GM19023 (cell line): ENCODE results near the gene THSD7B.
"Not testable (repeated sequence)": the region's sequence is repeated elsewhere in the genome, so short reads cannot be mapped to it uniquely, and the experiment has no call there.

Experiments
- ATAC-seq: cut with Tn5 transposase; IDR thresholded peaks from one replicate; pipeline ENCODE4 v1.9.1; 2021; ENCODE audit warnings: mild to moderate bottlenecking, moderate library complexity; ENCODE audit not compliant: unreplicated experiment

THSD7B gene

DNA sequence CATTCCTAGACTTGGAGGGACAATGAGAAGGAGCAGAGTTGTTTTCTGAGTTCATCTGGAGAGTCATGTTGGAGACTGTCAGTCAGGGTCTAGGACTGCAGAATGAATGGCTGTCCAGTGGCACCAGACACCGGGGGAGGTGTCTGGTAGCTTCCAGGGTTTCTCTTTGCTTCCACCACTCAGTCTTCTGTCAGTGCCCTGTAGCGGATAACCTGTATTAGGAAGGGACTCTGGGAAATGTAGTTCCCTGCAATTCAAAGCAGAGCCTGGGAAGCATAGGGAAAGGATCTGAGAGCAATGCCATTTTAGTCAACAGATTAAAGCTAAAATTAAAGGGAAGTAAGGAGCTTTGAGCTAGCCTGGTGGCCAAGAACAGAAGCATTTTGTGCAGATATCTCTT lies 257.9 kb downstream of the THSD7B start:
- ATAC-seq = no peak

DNA sequence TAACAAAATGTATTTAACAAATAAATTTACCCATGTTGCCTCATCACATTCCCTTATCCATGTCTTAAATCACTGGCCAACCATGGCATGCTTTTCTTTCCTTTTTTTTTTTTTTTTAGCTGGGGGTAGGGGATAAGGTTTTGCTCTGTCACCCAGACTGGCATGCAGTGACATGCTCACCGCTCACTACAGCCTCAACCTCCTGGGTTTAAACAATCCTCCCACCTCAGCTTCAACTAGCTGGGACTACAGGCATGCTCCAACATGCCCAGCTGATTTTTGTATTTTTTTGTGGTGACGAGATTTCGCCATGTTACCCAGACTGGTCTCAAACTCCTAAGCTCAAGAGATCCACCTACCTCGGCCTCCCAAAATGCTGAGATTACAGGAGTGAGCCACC lies 266.4 kb downstream of the THSD7B start:
- ATAC-seq = no peak

DNA sequence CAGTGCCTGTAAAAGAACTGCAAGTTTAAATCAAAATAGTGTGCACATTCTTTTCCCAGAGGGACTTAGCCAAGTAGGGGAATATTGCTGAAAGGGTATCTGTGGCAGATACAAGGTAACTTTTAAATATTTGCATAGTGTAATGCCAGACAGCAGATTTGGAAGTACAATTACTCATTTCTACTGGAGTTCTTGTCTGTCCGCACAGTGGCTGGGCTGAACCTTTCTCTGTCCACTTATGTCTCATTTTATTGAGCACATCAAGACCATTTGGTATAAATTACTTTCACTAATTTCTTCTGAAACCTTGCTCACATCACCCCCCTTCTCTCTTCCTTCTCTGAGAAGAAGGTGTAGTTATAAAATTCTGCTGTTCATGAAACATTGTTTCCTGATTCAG lies 271.3 kb downstream of the THSD7B start:
- ATAC-seq = no peak

DNA sequence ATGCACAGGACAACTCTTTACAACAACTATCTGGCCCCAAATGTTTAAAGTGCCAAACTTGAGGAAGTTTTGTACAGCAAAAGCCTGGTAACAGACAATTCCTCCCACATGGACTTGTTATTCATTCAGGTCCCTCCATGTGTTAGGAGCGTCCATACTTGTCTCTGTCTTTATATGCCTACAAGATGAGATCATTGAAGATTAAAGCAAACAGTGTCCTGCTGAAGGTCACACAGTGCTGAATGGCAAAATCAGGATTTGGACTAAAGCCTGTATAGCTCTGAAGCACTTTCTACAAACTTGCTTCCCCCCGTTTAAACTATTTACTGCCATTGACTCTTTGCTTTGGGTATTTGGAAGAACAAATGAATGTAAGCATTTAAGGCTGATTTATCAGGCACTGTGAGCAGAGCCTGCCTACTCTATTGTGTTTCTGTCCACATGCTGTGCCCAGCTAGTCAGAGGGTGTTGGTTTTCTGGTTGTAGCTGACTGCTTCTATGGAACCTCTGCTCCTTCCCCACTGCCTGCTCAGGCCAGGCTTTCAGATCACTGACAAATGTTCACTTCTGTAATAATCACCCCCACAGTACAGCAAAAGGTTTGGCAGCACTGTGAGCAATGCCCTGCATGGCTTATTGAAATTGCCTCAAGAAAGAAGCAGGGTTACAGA lies 274.3 kb downstream of the THSD7B start:
- no peak for ATAC-seq

DNA sequence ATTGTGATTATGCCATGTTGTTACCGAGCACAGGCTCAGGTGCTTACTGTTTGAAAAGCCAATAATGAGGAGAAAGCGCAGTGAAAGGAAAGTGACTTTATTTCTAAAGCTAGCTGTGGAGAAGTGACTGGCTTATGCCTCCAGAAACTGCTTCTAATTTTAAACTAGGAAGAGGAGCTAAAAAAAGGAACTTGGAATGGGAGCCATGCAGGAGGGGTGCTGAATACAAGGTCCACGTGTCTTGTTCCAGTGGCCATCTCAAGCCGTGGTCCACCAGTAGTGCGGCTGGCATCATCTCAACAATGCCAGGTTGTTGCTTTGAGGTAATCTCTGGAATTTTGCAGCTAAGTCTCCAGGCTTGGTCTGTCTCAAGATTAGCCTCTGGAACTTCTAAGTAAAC lies 282.0 kb downstream of the THSD7B start:
- ATAC-seq = no peak

DNA sequence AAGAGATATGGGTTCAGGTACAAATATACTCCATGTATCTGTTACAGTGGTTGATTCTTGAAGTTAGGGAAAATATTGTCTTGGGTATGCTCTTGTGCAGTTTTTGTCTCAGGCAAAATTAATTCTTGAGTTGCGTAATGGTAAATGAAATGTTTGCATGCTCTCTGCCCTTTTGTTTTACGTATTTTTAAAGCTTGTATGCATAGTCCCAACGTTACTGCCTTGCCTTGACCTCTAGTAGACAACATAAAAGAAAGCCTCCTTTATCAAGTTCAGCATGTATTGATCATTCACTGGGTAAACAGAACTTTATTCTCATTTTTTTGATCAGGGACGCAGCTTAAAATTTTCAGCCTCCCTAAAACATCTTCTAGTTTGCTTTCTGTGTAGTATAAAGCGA lies 283.1 kb downstream of the THSD7B start:
- no peak for ATAC-seq

DNA sequence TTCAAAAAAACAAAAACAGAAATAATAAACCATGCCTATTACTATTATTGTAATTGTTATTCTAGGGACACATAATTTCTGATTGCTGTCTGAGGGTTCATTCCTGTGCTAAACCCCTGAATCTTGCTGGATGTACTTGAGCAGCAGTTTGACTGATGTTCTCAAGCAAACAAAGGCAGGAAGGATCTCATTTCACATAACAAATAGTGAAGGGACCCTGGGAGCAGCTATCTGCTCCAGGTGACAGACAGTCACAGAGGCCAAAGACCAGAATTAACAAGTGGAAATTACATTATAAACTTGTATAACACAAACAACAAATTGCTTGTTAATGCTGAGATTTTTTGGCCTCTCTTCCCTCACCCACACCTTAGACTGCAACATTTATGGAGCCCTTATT lies 284.2 kb downstream of the THSD7B start:
- ATAC-seq = no peak

DNA sequence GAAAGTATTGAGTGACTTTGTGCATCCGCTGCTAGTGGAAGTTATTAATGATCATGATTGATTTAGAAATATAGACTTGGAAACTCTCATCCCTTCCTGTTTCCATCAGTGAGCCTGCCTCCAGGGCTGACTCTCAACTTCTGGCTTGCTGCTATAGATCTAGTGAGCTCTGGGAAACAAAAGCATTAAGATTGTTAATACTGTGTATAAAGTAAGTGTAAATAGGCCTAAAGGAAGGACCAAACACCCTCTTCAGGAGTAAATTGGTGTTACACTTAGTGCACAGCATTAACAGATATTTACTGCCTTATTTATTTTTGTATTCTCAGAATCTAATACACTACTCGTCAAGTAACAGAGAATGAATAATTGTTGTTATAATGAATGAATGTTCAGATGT lies 285.6 kb downstream of the THSD7B start:
- ATAC-seq = no peak

DNA sequence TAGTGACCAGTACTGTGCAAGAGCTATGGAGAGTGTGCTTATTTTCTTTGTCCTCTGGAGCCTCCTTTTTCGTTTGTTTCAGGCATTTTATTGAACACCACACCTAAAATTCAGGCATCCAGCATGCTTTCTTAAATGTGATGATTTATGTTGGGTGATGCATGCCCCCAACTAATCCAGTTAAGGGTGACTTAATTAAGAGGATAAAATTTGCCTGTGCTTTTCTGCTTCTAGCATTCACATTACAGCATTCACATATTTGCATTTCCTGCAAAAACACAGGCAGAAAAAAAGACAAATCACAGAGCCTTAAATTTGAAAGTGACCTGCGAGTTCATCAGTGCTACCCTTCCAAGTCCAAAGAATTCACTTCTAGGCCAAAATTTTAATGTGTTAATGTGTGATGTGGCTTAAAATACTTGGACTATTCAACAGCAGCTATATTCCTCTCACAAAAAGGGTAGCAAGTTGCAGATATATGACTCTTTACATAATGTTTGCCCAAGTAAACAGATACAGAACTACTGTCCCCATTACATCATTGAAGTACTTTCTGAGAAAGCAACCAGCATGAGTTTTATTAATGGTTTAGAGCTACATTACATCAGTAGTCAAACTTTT lies 286.5 kb downstream of the THSD7B start:
- no peak for ATAC-seq

DNA sequence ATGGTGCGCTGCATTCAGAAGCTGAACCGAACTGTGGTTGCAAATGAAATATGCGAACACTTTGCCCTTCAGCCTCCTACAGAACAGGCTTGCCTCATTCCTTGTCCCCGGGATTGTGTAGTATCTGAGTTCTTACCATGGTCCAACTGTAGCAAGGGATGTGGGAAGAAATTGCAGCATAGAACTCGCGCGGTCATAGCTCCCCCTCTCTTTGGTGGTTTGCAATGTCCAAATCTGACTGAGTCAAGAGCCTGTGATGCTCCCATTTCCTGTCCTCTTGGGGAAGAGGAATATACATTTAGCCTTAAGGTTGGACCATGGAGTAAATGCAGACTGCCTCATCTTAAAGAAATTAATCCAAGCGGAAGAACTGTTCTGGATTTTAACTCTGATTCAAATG lies 291.4 kb downstream of the THSD7B start:
- ATAC-seq = no peak

DNA sequence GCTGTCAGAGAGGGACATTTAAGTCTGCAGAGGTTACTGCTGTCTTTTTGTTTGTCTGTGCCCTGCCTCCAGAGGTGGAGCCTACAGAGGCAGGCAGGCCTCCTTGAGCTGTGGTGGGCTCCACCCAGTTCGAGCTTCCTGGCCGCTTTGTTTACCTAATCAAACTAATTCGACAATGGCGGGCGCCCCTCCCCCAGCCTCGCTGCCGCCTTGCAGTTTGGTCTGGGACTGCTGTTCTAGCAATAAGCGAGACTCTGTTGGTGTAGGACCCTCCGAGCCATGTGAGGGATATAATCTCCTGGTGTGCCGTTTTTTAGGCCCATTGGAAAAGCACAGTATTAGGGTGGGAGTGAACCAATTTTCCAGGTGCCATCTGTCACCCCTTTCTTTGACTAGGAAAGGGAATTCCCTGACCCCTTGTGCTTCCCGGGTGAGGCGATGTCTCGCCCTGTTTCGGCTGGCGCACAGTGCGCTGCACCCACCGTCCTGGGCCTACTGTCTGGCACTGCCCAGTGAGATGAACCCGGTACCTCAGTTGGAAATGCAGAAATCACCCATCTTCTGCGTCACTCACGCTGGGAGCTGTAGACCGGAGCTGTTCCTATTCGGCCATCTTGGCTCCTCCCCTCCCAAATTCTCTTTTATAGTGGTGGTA lies 310.9 kb downstream of the THSD7B start:
- not testable (repeated sequence) for ATAC-seq

DNA sequence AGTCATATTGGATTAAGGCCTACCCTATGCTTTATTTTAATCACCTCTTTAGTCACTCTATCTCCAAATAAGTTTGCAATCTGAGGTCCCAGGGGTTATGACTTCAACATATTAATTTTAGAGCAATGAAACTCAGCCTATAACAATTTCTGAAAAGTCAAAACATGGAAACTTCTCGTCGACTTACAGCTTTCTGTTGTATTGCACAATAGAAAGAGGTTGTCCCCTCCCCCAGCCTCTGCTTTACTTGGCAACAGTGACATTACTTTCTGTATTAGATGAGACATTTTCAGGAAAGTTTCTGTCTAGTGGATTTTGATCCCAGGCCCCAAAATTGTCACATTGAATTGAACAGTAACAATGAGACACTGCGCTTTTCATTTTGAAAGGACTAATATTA lies 326.4 kb downstream of the THSD7B start:
- no peak for ATAC-seq

DNA sequence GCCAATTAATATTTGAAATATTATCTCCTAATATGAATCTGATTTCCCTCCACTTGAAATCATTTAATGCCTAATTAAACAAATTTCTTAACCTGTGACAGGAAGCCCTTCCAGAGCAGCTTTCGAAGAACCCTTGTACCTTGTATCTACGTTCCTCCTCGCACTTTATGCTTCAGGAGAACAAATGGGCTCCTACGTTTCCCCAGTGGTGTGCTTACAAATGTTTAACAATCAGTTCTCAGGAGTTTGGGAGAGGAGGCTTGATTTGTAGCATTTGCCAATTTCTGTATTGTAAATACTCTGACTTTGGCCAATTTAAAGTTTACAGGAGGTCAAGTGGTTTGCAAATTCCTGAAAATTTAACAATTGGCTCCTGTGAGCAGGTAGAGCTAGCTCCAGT lies 327.8 kb downstream of the THSD7B start:
- no peak for ATAC-seq

DNA sequence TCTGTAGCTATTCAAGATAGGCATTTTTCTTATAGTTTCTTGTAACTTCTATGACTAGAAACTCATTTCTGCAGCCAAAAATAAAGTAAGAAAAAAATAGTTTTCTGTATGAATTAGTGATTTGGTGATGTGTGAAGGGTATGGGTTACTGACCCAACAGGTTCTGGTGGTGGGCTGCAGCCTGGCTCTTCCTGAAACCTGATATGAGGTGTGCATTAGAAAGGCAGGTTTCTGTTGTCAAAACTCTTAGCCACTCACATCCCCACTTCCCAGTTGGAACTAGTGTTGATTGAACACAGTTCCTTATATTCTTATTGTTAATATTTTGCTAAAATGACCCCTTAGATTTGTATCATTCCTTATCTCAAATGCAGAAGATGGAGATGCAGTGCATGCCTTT lies 330.8 kb downstream of the THSD7B start:
- ATAC-seq = no peak

DNA sequence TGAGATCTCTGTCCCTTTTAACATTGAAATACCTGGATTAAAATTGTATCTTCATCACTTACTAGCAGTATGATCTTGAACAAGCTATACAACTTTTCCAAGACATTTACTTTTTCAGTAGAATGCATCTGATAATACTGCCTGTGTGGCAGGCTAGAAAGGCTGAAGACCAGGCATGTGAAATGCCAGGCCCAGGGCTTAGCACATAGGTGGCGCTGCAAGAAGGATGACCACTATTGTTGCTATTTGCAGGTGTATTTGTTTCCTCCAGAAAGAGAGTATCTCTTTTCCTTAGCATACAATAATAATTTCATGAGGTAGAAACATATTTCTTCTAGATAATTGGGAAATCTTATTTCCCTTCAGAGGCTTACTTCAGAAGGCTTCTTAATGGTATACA lies 331.3 kb downstream of the THSD7B start:
- ATAC-seq = no peak

DNA sequence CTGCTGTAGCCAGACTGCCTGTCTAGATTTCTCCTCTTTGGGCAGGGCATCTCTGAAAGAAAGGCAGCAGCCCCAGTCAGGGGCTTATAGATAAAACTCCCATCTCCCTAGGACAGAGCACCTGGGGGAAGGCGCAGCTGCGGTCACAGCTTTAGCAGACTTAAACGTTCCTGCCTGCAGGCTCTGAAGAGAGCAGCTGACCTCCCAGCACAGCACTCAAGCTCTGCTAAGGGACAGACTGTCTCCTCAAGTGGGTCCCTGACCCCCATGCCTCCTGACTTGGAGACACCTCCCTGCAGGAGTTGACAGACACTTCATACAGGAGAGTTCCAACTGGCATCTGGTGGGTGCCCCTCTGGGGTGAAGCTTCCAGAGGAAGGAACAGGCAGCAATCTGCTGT lies 336.5 kb downstream of the THSD7B start:
- not testable (repeated sequence) for ATAC-seq

DNA sequence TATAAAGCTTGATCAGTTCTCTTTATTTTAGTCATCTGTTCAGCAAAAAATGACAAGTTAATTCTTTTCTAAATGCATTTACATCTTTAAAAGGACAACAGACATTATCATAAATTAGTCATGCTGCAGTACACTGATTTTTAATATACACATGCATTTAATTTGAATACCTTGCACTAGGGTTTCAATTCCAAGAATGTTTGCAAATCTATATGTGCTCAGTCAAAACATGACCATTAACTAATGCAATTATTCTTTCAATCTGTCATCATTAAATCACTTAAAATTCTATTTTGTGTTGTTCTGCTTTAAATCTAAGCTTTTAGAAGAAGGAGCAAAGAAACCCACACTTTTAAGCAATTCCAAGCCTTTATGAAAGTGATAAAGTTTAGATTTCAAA lies 342.6 kb downstream of the THSD7B start:
- ATAC-seq = no peak

DNA sequence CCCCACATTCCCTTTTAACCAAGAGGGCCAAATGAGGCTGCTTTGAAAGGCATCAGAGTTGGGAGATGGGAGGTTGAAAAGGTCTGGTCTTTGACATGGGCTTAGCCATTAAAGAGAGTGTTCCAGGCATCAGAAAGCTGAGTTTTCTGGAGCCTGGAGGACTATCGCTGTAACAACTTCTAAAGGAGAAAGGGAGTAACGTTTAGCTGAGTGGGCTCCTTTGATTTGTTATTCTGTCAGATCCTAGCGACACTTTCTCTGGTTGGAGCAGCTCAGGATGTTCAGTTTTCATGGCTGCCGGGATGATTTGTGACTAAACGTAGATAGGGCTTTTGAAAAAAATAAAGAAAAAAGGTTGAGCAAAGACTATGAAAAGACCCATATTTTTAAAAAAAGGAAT lies 346.6 kb downstream of the THSD7B start:
- ATAC-seq = no peak

DNA sequence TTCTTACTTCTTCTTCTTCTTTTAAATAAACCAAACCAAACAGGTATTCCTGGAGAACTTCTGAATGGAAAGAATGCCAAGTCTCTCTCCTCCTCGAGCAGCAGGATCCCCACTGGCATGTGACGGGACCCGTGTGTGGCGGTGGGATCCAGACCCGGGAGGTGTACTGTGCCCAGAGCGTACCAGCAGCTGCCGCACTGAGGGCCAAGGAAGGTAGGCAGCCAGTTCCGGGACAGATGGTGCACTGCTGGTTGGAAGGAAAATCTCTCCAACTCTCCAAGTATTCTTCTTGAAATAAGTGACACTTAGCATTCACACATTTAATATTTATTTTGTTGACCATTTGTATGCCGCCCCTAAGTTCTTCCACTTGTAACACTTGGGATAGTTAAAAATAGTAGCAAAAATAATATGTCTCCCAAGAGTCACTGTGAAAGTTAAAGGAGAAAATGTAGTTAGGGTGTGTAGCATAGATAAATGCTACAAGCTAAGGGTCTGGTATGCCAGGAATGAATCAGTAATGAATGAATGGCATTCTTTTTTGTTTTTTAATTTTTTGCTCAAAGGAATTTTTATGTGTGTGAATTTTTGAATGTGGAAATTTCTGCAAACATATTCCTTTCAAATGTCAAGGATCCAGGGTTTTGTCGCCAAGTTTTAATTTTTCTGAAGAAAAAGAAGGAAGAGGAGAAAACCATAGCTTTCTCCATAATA lies 349.9 kb downstream of the THSD7B start:
- no peak for ATAC-seq

DNA sequence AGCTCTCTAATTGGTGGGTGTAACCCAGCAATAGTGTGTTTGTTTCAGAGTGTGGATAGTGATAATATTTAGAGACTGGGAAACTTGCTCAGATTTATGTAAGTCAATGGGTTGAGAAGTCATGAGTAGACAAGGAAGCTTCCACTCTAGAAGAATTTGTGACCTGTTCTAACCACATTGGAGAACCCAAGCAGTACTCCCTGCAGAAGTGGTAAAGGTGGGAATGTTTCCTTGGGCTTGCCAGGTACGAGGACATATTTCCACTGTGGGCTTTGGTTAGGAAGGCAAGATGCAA lies 350.4 kb downstream of the THSD7B start:
- no peak for ATAC-seq

DNA sequence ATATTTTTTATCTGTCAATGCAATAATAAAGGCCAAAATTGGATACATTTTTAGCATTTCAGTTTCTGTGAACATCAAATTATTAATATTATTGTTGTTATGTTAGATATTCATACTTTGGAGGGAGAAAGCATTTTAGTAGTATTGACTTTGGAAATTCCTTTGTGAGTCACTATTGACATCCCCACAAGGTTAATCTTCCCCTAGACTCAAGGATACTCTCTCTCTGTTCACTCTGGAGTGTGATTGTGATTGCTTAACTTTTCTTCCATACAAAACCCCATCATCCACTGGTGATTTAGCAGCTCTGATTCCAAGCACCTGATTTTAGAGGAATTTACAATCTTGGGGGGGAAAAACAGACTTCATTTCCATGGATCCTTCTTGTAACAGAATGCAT lies 352.0 kb downstream of the THSD7B start:
- ATAC-seq = no peak

DNA sequence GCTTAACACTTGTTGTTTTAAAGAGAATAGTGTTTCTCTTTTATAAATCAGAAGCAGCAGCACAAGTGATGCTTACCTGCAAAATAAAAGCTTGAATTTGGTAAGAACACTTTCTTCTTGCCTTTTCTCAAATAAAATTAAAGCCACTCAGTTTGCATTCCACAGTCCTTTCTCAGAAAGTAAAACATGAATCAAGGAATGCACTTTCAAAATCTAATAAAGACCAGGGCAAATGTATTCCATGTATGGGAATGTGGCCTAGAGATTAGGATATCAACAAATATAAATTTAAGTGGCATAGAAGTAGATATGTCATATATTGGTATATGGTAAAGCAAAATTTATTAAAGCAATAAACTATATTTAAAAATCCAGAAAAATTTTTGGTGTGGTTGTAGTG lies 352.8 kb downstream of the THSD7B start:
- ATAC-seq = no peak
